Neural crest cell (in vitro differentiated cells): ENCODE measurements around the gene CLK3. TPM values are rescaled to one million over a fixed set of nuclear protein-coding genes. Genes with fewer than 3 reads are reported as not detected.

Experiments
- DNase-seq: peaks from one replicate; pipeline ENCODE4 v3.0.0; 2021; ENCODE audit warnings: low read depth, mixed read lengths, low spot score
- H3K27ac Mint-ChIP-seq: one replicate; pipeline ENCODE4 v1.8.0; 2021; ENCODE audit warnings: mild to moderate bottlenecking, mixed read lengths; ENCODE audit not compliant: unreplicated experiment
- H3K27me3 Mint-ChIP-seq: 2 replicates; pipeline ENCODE4 v1.8.0; 2021; ENCODE audit warnings: low read depth, mild to moderate bottlenecking, mixed read lengths
- H3K36me3 Mint-ChIP-seq: 2 replicates; pipeline ENCODE4 v1.8.0; 2021; ENCODE audit warnings: low read depth, mild to moderate bottlenecking, mixed read lengths
- H3K4me1 Mint-ChIP-seq: 2 replicates; pipeline ENCODE4 v1.8.0; 2021; ENCODE audit warnings: mixed read lengths
- H3K4me3 Mint-ChIP-seq: one replicate; pipeline ENCODE4 v1.8.0; 2021; ENCODE audit warnings: mild to moderate bottlenecking, mixed read lengths
- H3K9me3 Mint-ChIP-seq: 2 replicates; pipeline ENCODE4 v1.8.0; 2021; ENCODE audit warnings: mixed read lengths
- total RNA-seq: library from RNA; stranded (reverse); gene quantifications from 2 replicates; pipeline ENCODE4 v1.2.1, GENCODE V29; 2021
- TF ChIP-seq, protein P1 (sequence below): fragments of 200-600 bp; sonication (generic); conservative IDR thresholded peaks from 2 replicates; pipeline ENCODE4 v1.5.0; 2021; ENCODE audit warnings: antibody characterized with exemption, mild to moderate bottlenecking

The CLK3 gene
- total RNA-seq, 1 donor from 2014 or later, result 88.7 TPM

- peak overlapping the region; percentile 95 for H3K4me3 Mint-ChIP-seq
- TF ChIP-seq, protein P1, sequence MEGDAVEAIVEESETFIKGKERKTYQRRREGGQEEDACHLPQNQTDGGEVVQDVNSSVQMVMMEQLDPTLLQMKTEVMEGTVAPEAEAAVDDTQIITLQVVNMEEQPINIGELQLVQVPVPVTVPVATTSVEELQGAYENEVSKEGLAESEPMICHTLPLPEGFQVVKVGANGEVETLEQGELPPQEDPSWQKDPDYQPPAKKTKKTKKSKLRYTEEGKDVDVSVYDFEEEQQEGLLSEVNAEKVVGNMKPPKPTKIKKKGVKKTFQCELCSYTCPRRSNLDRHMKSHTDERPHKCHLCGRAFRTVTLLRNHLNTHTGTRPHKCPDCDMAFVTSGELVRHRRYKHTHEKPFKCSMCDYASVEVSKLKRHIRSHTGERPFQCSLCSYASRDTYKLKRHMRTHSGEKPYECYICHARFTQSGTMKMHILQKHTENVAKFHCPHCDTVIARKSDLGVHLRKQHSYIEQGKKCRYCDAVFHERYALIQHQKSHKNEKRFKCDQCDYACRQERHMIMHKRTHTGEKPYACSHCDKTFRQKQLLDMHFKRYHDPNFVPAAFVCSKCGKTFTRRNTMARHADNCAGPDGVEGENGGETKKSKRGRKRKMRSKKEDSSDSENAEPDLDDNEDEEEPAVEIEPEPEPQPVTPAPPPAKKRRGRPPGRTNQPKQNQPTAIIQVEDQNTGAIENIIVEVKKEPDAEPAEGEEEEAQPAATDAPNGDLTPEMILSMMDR, result no peak
- no peaks in the 10 kb centered on the region for H3K9me3 Mint-ChIP-seq
- DNase-seq, result no peak
- H3K27ac Mint-ChIP-seq, result peak overlapping the region; percentile 62
- peaks cover 42% of the 10 kb centered on the region for H3K4me1 Mint-ChIP-seq
- no peaks in the 10 kb centered on the region for H3K27me3 Mint-ChIP-seq
- peaks cover 14% of the 10 kb centered on the region for H3K36me3 Mint-ChIP-seq
Observed at GRCh38 chr15:74619916-74620635, 4.4 kb downstream of the CLK3 start.

DNA sequence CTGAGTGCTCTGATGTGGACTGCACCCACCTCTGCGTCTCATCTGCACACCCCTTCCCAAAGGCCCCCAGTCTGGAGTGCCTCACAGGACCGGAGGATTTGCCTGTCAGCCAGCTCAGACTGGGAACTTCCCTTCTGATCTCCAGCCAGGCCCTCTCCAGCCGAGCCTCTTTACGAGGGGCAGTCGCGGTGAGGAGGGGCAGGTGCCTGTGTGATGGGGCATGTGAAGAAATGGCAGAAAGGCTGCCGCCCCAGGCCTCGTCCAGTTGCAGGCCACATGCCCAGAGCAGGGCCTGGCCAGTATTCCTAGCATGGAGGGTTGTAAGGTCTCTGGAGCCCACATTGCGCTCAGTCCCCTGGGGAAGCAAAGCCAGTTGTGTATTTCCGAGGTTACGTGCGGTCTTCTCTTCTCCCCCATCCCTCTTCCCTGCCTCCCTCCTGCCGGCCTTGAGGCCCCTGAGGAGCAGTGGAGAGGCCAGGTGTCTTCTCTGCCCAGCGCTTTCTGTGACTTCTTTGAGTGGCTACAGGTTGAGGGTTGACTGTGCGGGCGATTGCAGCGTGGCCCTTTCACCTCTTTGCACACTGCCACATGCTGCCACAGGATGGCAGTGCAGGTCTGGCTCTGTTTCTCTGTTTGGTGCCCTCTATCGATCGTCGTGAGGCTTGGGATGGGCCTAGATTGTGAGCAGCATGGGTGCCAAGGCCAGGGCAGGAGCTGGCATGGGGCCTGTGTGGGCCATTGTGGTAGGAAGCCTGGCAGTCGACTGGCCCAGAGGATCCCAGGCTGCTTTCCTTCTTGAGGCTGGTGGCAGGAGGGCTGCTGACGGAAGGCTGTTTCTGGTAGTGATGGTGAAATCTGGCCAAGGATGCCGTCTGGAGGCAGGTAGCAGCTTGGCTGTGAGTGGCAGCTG lies 5.3 kb downstream of the CLK3 start:
- Mint-ChIP-seq H3K4me1 (peaks cover 42% of the 10 kb centered on the region), H3K27ac (no peak overlapping the region), H3K4me3 (peak overlapping the region; percentile 89), H3K27me3 (peaks cover 3% of the 10 kb centered on the region), H3K9me3 (no peaks in the 10 kb centered on the region), H3K36me3 (peaks cover 17% of the 10 kb centered on the region)
- TF ChIP-seq, protein P1, result peak; percentile 80
- peak; percentile 71 for DNase-seq

GRCh38 chr15:74621546-74621920 lies 5.9 kb downstream of the CLK3 start:
- Mint-ChIP-seq H3K27me3 (peaks cover 3% of the 10 kb centered on the region), H3K9me3 (no peaks in the 10 kb centered on the region), H3K36me3 (peaks cover 18% of the 10 kb centered on the region), H3K4me1 (peaks cover 39% of the 10 kb centered on the region), H3K27ac (no peak overlapping the region), H3K4me3 (peak overlapping the region; percentile 89)
- TF ChIP-seq, protein P1, result no peak
- no peak for DNase-seq

- peak overlapping the region; percentile 89 for H3K4me3 Mint-ChIP-seq
Observed at GRCh38 chr15:74621936-74622335, 6.3 kb downstream of the CLK3 start.

DNA sequence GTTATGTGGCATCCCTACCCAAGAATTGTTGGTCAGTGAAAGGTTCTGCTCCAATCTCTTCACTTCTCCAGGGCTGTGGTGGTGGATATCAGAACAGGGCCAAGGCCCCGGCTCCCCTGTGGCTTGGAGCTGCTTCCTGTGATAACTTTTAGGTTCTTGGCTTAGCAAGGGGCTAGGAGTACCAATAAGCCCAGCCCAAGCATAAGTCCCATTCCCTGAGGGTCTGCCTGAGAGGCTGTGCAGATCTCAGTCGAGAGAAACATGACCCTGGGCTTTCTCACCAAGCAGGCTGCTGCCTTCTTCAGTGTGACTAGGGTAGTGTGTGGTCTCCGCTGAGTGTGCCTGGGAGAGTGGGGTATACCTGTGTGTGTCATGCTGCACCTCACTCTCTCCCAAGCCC lies 7.1 kb downstream of the CLK3 start:
- no peak for DNase-seq
- peaks cover 27% of the 10 kb centered on the region for H3K4me1 Mint-ChIP-seq
- no peak overlapping the region for H3K27ac Mint-ChIP-seq
- peaks cover 18% of the 10 kb centered on the region for H3K36me3 Mint-ChIP-seq
- H3K27me3 Mint-ChIP-seq, result peaks cover 3% of the 10 kb centered on the region
- no peaks in the 10 kb centered on the region for H3K9me3 Mint-ChIP-seq
- peak overlapping the region; percentile 6 for H3K4me3 Mint-ChIP-seq
- TF ChIP-seq, protein P1, result no peak

More at GRCh38 chr15:74621936-74622335, 6.3 kb downstream of the CLK3 start:
- H3K36me3 Mint-ChIP-seq, result peaks cover 18% of the 10 kb centered on the region
- H3K4me1 Mint-ChIP-seq, result peaks cover 35% of the 10 kb centered on the region
- no peak for DNase-seq
- no peaks in the 10 kb centered on the region for H3K9me3 Mint-ChIP-seq
- TF ChIP-seq, protein P1, result no peak
- peak overlapping the region; percentile 10 for H3K27ac Mint-ChIP-seq
- H3K27me3 Mint-ChIP-seq, result peaks cover 3% of the 10 kb centered on the region
